OCI-LY1 (cell line): ENCODE measurements around the gene PEAK1.

Experiments used
- H2AFZ ChIP-seq: fragments of 200-600 bp; sonication (generic), shearing (Covaris generic); 2 replicates; pipeline ENCODE4 v1.6.0; 2014; ENCODE audit warnings: antibody characterized with exemption, mild to moderate bottlenecking, low read length
- H3F3A ChIP-seq: fragments of 200-600 bp; sonication (generic), shearing (Covaris generic); 2 replicates; pipeline ENCODE4 v1.6.0; 2014; ENCODE audit warnings: mild to moderate bottlenecking, antibody characterized with exemption, low read length, moderate library complexity; ENCODE audit not compliant: insufficient read depth
- H3K27ac ChIP-seq: fragments of 200-600 bp; sonication (generic); 2 replicates; pipeline ENCODE4 v1.5.1; 2014; ENCODE audit warnings: low read length, mixed run types, mild to moderate bottlenecking, low read depth; ENCODE audit not compliant: poor library complexity, severe bottlenecking
- H3K27me3 ChIP-seq: fragments of 200-600 bp; sonication (generic); 2 replicates; pipeline ENCODE4 v1.6.0; 2014; ENCODE audit warnings: antibody characterized with exemption, mild to moderate bottlenecking, low read length, moderate library complexity; ENCODE audit not compliant: insufficient read depth
- H3K36me3 ChIP-seq: fragments of 200-600 bp; sonication (generic); 2 replicates; pipeline ENCODE4 v1.6.1; 2014; ENCODE audit warnings: mild to moderate bottlenecking, antibody characterized with exemption, low read length, moderate library complexity, mixed read lengths; ENCODE audit not compliant: insufficient read depth
- H3K4me1 ChIP-seq: fragments of 200-600 bp; sonication (generic); 2 replicates; pipeline ENCODE4 v1.5.1; 2014; ENCODE audit warnings: mild to moderate bottlenecking, low read length, moderate library complexity; ENCODE audit not compliant: insufficient read depth, severe bottlenecking
- H3K4me2 ChIP-seq: fragments of 200-600 bp; sonication (generic), shearing (Covaris generic); 2 replicates; pipeline ENCODE4 v1.6.1; 2014; ENCODE audit warnings: low read length
- H3K4me3 ChIP-seq: fragments of 200-600 bp; sonication (generic); 2 replicates; pipeline ENCODE4 v1.5.1; 2014; ENCODE audit warnings: low read length, low read depth, mild to moderate bottlenecking, mixed read lengths; ENCODE audit not compliant: poor library complexity, severe bottlenecking
- H3K79me2 ChIP-seq: fragments of 200-600 bp; shearing (Covaris generic); 2 replicates; pipeline ENCODE4 v1.6.1; 2016; ENCODE audit warnings: mixed run types, low read length, mixed read lengths; ENCODE audit not compliant: insufficient read depth
- H3K9ac ChIP-seq: fragments of 200-600 bp; sonication (generic), shearing (Covaris generic); 2 replicates; pipeline ENCODE4 v1.6.1; 2014; ENCODE audit warnings: mild to moderate bottlenecking, low read length, mixed read lengths
- H3K9me2 ChIP-seq: fragments of 200-600 bp; sonication (generic), shearing (Covaris generic); 2 replicates; pipeline ENCODE4 v1.6.1; 2014; ENCODE audit warnings: low read depth, mild to moderate bottlenecking, low read length, mixed read lengths
- H3K9me3 ChIP-seq: fragments of 200-600 bp; shearing (Covaris generic); 2 replicates; pipeline ENCODE4 v1.6.1; 2014; ENCODE audit warnings: low read length, mixed read lengths
- H4K20me1 ChIP-seq: fragments of 200-600 bp; sonication (generic), shearing (Covaris generic); 2 replicates; pipeline ENCODE4 v1.6.0; 2016; ENCODE audit warnings: mild to moderate bottlenecking, low read length; ENCODE audit not compliant: insufficient read depth
- CTCF ChIP-seq: fragments of 200-600 bp; sonication (generic), shearing (Covaris generic); IDR thresholded peaks from 2 replicates; pipeline ENCODE4 v1.5.1; 2017; ENCODE audit warnings: mild to moderate bottlenecking, antibody characterized with exemption, low read length, moderate library complexity, mixed read lengths
- EZH2 ChIP-seq: fragments of 200-600 bp; sonication (generic), shearing (Covaris generic); IDR thresholded peaks from 2 replicates; pipeline ENCODE4 v1.8.0; 2017; ENCODE audit warnings: borderline replicate concordance, mixed run types, mild to moderate bottlenecking, antibody characterized with exemption, low read length, moderate library complexity, mixed read lengths

PEAK1 gene

GRCh38 chr15:77296773-77297337 lies 123.0 kb downstream of the PEAK1 start:
- no peak overlapping the region for H3K27ac ChIP-seq
- no peak overlapping the region for H3K9ac ChIP-seq
- no peaks in the 10 kb centered on the region for H4K20me1 ChIP-seq
- H3K9me2 ChIP-seq, result no peaks in the 10 kb centered on the region
- H2AFZ ChIP-seq, result no peak overlapping the region
- no peaks in the 10 kb centered on the region for H3K4me1 ChIP-seq
- no peaks in the 10 kb centered on the region for H3K79me2 ChIP-seq
- no peaks in the 10 kb centered on the region for H3K9me3 ChIP-seq
- no peak overlapping the region for H3K4me2 ChIP-seq
- H3K4me3 ChIP-seq, result no peak overlapping the region
- no peaks in the 10 kb centered on the region for H3F3A ChIP-seq
- H3K27me3 ChIP-seq, result no peaks in the 10 kb centered on the region
- no peaks in the 10 kb centered on the region for H3K36me3 ChIP-seq
- TF ChIP-seq EZH2 (no peak), CTCF (no peak)

GRCh38 chr15:77295446-77295845 lies 124.5 kb downstream of the PEAK1 start:
- Histone ChIP-seq H3K9me3 (no peaks in the 10 kb centered on the region), H3K27ac (no peak overlapping the region), H3K4me3 (no peak overlapping the region), H3K36me3 (no peaks in the 10 kb centered on the region), H3K27me3 (no peaks in the 10 kb centered on the region), H3K79me2 (no peaks in the 10 kb centered on the region), H4K20me1 (no peaks in the 10 kb centered on the region), H3F3A (no peaks in the 10 kb centered on the region), H3K4me1 (no peaks in the 10 kb centered on the region), H3K4me2 (no peak overlapping the region), H3K9ac (no peak overlapping the region), H2AFZ (no peak overlapping the region), H3K9me2 (no peaks in the 10 kb centered on the region)
- TF ChIP-seq CTCF (no peak), EZH2 (no peak)

- TF ChIP-seq CTCF (no peak), EZH2 (no peak)
Observed at GRCh38 chr15:77292969-77293558, 126.8 kb downstream of the PEAK1 start.

More at GRCh38 chr15:77292969-77293558, 126.8 kb downstream of the PEAK1 start:
- H2AFZ ChIP-seq, result no peak overlapping the region
- H3K79me2 ChIP-seq, result no peaks in the 10 kb centered on the region
- H3K4me1 ChIP-seq, result no peaks in the 10 kb centered on the region
- H4K20me1 ChIP-seq, result no peaks in the 10 kb centered on the region
- H3K36me3 ChIP-seq, result no peaks in the 10 kb centered on the region
- H3K4me2 ChIP-seq, result no peak overlapping the region
- no peaks in the 10 kb centered on the region for H3K9me3 ChIP-seq
- no peaks in the 10 kb centered on the region for H3K9me2 ChIP-seq
- no peak overlapping the region for H3K4me3 ChIP-seq
- no peak overlapping the region for H3K27ac ChIP-seq
- H3F3A ChIP-seq, result no peaks in the 10 kb centered on the region
- no peak overlapping the region for H3K9ac ChIP-seq
- no peaks in the 10 kb centered on the region for H3K27me3 ChIP-seq
